WTC11 (cell line): ENCODE data around the gene EPN1.

Experiments used
- ATF1 ChIP-seq: sonication (generic); formaldehyde crosslinking; IDR thresholded peaks from 2 replicates; pipeline ENCODE4 v1.8.1; 2023; ENCODE audit warnings: mild to moderate bottlenecking, moderate library complexity, missing genetic modification reagents
- CREB1 ChIP-seq: sonication (generic); formaldehyde crosslinking; IDR thresholded peaks from 2 replicates; pipeline ENCODE4 v1.8.0; 2023; ENCODE audit warnings: mild to moderate bottlenecking, missing genetic modification reagents
- GTF2I ChIP-seq: fragments of 250-450 bp; sonication (Bioruptor Pico); conservative IDR thresholded peaks from 2 replicates; pipeline ENCODE4 v1.4.0; 2021; ENCODE audit warnings: mild to moderate bottlenecking
- HMGXB4 ChIP-seq: sonication (generic); formaldehyde crosslinking; IDR thresholded peaks from 2 replicates; pipeline ENCODE4 v1.8.1; 2023; ENCODE audit warnings: mild to moderate bottlenecking, moderate library complexity, missing genetic modification reagents
- JUN ChIP-seq: sonication (generic); formaldehyde crosslinking; IDR thresholded peaks from 2 replicates; pipeline ENCODE4 v1.8.0; 2023; ENCODE audit warnings: mild to moderate bottlenecking, missing genetic modification reagents
- KAT7 ChIP-seq: sonication (generic); formaldehyde crosslinking; IDR thresholded peaks from 2 replicates; pipeline ENCODE4 v1.8.1; 2023; ENCODE audit warnings: missing genetic modification reagents, mild to moderate bottlenecking, borderline replicate concordance
- SP1 ChIP-seq: sonication (generic); formaldehyde crosslinking; conservative IDR thresholded peaks from 2 replicates; pipeline ENCODE4 v1.8.1; 2022; ENCODE audit warnings: missing genetic modification reagents
- TEAD1 ChIP-seq: sonication (generic); formaldehyde crosslinking; IDR thresholded peaks from 2 replicates; pipeline ENCODE4 v1.8.0; 2022; ENCODE audit warnings: mild to moderate bottlenecking, missing genetic modification reagents
- TEAD4 ChIP-seq: sonication (generic); formaldehyde crosslinking; IDR thresholded peaks from 2 replicates; pipeline ENCODE4 v1.8.0; 2022; ENCODE audit warnings: mild to moderate bottlenecking, missing genetic modification reagents
- ZNF317 ChIP-seq: sonication (generic); formaldehyde crosslinking; IDR thresholded peaks from 2 replicates; pipeline ENCODE4 v1.8.1; 2023; ENCODE audit warnings: low read depth, mild to moderate bottlenecking, moderate library complexity, missing genetic modification reagents, borderline replicate concordance
- TF ChIP-seq, protein P1 (sequence below): fragments of 200-600 bp; IDR thresholded peaks from 2 replicates; pipeline ENCODE4 v1.8.0; 2022; ENCODE audit warnings: antibody characterized with exemption
- TF ChIP-seq, protein P2 (sequence below): sonication (generic); formaldehyde crosslinking; conservative IDR thresholded peaks from 2 replicates; pipeline ENCODE4 v1.8.1; 2022; ENCODE audit warnings: mild to moderate bottlenecking, missing genetic modification reagents
- TF ChIP-seq, protein P3 (sequence below): sonication (generic); formaldehyde crosslinking; IDR thresholded peaks from 2 replicates; pipeline ENCODE4 v1.8.0; 2022; ENCODE audit warnings: mild to moderate bottlenecking, missing genetic modification reagents

DNA sequence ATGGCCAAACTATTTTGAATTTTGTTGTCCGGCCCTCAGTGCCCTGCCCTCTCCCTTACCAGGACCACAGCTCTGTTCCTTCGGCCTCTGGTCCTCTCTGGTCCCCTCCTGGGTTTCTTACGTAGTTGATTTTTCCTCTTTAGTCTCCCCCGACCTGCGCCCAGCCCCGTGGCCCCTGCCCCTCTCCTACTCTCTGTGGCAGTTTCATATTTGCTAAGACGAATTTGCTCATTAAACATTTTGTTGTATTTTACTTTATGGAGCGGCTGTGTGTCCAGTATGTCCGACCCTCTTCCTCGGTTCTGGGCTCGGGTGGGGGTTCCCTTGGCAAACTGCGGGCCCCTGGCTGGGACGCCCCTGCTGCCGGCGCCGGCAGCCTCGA, 576 bp upstream of the EPN1 start:
- TF ChIP-seq KAT7 (CRISPR knock-in tag) (no peak), CREB1 (CRISPR knock-in tag) (no peak), GTF2I (CRISPR knock-in tag) (no peak), ZNF317 (CRISPR knock-in tag) (no peak), TEAD4 (CRISPR knock-in tag) (no peak), JUN (CRISPR knock-in tag) (no peak), HMGXB4 (no peak), TEAD1 (CRISPR knock-in tag) (no peak), SP1 (no peak), ATF1 (no peak)
- TF ChIP-seq, protein P1, sequence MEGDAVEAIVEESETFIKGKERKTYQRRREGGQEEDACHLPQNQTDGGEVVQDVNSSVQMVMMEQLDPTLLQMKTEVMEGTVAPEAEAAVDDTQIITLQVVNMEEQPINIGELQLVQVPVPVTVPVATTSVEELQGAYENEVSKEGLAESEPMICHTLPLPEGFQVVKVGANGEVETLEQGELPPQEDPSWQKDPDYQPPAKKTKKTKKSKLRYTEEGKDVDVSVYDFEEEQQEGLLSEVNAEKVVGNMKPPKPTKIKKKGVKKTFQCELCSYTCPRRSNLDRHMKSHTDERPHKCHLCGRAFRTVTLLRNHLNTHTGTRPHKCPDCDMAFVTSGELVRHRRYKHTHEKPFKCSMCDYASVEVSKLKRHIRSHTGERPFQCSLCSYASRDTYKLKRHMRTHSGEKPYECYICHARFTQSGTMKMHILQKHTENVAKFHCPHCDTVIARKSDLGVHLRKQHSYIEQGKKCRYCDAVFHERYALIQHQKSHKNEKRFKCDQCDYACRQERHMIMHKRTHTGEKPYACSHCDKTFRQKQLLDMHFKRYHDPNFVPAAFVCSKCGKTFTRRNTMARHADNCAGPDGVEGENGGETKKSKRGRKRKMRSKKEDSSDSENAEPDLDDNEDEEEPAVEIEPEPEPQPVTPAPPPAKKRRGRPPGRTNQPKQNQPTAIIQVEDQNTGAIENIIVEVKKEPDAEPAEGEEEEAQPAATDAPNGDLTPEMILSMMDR = no peak
- TF ChIP-seq, protein P2, sequence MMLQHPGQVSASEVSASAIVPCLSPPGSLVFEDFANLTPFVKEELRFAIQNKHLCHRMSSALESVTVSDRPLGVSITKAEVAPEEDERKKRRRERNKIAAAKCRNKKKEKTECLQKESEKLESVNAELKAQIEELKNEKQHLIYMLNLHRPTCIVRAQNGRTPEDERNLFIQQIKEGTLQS = no peak
- TF ChIP-seq, protein P3, sequence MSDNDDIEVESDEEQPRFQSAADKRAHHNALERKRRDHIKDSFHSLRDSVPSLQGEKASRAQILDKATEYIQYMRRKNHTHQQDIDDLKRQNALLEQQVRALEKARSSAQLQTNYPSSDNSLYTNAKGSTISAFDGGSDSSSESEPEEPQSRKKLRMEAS (CRISPR knock-in tag) = no peak
